K562 (cell line): ENCODE results near the gene ICAM1. TPM values are rescaled to one million over a fixed set of nuclear protein-coding genes. Genes with fewer than 3 reads are reported as not detected.
A peak's percentile ranks its signal among the peaks of the same experiment; 100 is the strongest.

ENCODE experiments used
- ASH1L ChIP-seq: fragments of 450-650 bp; IDR thresholded peaks from 2 replicates; pipeline ENCODE4 v1.6.1; 2018; ENCODE audit warnings: borderline replicate concordance, mild to moderate bottlenecking, low read depth; ENCODE audit not compliant: partially characterized antibody
- CBX1 ChIP-seq: sonication (generic); IDR thresholded peaks from 2 replicates; pipeline ENCODE4 v1.6.1; 2016; ENCODE audit warnings: antibody characterized with exemption, low read depth, mild to moderate bottlenecking
- GABPB2 ChIP-seq: fragments of 250-450 bp; sonication (Bioruptor Pico); conservative IDR thresholded peaks from 2 replicates; pipeline ENCODE4 v1.5.1; 2021; ENCODE audit warnings: mild to moderate bottlenecking
- KAT2B ChIP-seq: IDR thresholded peaks from one replicate; pipeline ENCODE4 v1.6.1; 2012; ENCODE audit warnings: low read depth, mild to moderate bottlenecking, control low read depth, inconsistent platforms, low read length, moderate library complexity
- MBD2 ChIP-seq: sonication (generic); IDR thresholded peaks from 2 replicates; pipeline ENCODE4 v1.6.1; 2016; ENCODE audit warnings: low read depth, borderline replicate concordance
- NR3C1 ChIP-seq: sonication (generic); formaldehyde crosslinking; IDR thresholded peaks from 2 replicates; pipeline ENCODE4 v1.8.1; 2022; ENCODE audit warnings: missing genetic modification reagents
- POU5F1 ChIP-seq: fragments of 150-350 bp; IDR thresholded peaks from 2 replicates; pipeline ENCODE4 v1.6.1; 2014; ENCODE audit warnings: borderline replicate concordance, low read length, low read depth, mild to moderate bottlenecking; ENCODE audit not compliant: partially characterized antibody
- PURB ChIP-seq: sonication (generic); formaldehyde crosslinking; IDR thresholded peaks from 2 replicates; pipeline ENCODE4 v1.9.0; 2021; ENCODE audit warnings: low read depth, mild to moderate bottlenecking, missing genetic modification reagents
- RNF2 ChIP-seq: sonication (generic); IDR thresholded peaks from 2 replicates; pipeline ENCODE4 v1.6.1; 2016
- ZFP30 ChIP-seq: fragments of 250-450 bp; sonication (Bioruptor Pico); IDR thresholded peaks from 2 replicates; pipeline ENCODE4 v1.8.0; 2022; ENCODE audit warnings: moderate library complexity, mild to moderate bottlenecking, inconsistent platforms, borderline replicate concordance
- ZNF76 ChIP-seq: fragments of 250-450 bp; sonication (Bioruptor Pico); IDR thresholded peaks from 2 replicates; pipeline ENCODE4 v1.4.0; 2020; ENCODE audit warnings: mild to moderate bottlenecking, moderate library complexity, borderline replicate concordance
- polyA plus RNA-seq, 8 experiments: library from polyadenylated mRNA; depleted of rRNA in 4 of 8; stranded (reverse) in 5 of 8; unstranded in 3 of 8; fragments of >200 nt; fragmentation: Nextera tagmentation in 2 of 8; fragmentation: Illumina TruSeq in 1 of 8; extraction: Ambion mirVana in 2 of 8; extraction: Trizol in 1 of 8; gene quantifications; 2 replicates each; pipeline versions ENCODE4 v1.2.1 to v1.2.3, GENCODE V29; 2011 to 2014; ENCODE audit warnings: inconsistent platforms in 1 of 8, missing spikeins in 1 of 8
- total RNA-seq, 7 experiments: library from RNA; depleted of rRNA in 6 of 7; stranded (reverse); fragments of >200 nt in 6 of 7; fragmentation: Illumina TruSeq in 2 of 7; extraction: Trizol in 2 of 7; gene quantifications; 2 replicates each; pipeline versions ENCODE4 v1.2.1 to v1.2.3, GENCODE V29; 2011 to 2021; ENCODE audit warnings: low replicate concordance in 1 of 7
- TF ChIP-seq, protein P1 (sequence below), 2 experiments: fragments of 450-650 bp; formaldehyde crosslinking in 1 of 2; IDR thresholded peaks; 2 replicates each; pipeline versions ENCODE4 v1.4.0 to v1.6.1; 2014 to 2020; ENCODE audit warnings: mild to moderate bottlenecking in 2 of 2, borderline replicate concordance in 1 of 2, low read depth in 1 of 2
- TF ChIP-seq, protein P2 (sequence below): sonication (generic); formaldehyde crosslinking; IDR thresholded peaks from 2 replicates; pipeline ENCODE4 v1.5.0; 2020; ENCODE audit warnings: missing genetic modification reagents
- TF ChIP-seq, protein P3 (sequence below): fragments of 250-450 bp; sonication (Bioruptor Pico); IDR thresholded peaks from 2 replicates; pipeline ENCODE4 v1.8.0; 2022; ENCODE audit warnings: inconsistent platforms, mild to moderate bottlenecking, moderate library complexity, borderline replicate concordance
- TF ChIP-seq, protein P4 (sequence below): fragments of 450-650 bp; IDR thresholded peaks from 2 replicates; pipeline ENCODE4 v1.6.1; 2017; ENCODE audit warnings: mild to moderate bottlenecking, moderate library complexity
- TF ChIP-seq, protein P5 (sequence below): fragments of 250-450 bp; sonication (Bioruptor Pico); IDR thresholded peaks from 2 replicates; pipeline ENCODE4 v1.8.0; 2022; ENCODE audit warnings: moderate library complexity, mild to moderate bottlenecking, inconsistent platforms

ICAM1 gene
- total and polyA plus RNA-seq, 9 of the 15 experiments (the other 6 are each of a cell fraction or from before 2014, with no cell fraction given) = 2.3 to 24.4 (median 13.4) TPM

DNA sequence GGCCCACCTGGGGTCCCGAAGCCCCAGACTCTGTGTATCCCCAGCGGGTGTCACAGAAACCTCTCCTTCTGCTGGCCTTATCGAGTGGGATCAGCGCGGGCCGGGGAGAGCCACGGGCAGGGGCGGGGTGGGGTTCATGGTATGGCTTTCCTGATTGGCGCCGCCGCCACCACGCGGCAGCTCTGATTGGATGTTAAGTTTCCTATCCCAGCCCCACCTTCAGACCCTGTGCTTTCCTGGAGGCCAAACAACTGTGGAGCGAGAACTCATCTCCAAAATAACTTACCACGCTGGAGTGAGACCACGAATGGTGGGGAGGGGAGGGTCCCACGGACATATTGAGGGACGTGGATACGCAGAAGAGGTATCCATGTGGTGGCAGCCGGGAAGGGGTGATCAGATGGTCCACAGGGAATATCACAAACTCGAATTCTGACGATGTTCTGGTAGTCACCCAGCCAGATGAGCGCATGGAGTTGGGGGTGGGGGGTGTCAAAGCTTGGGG lies 17.8 kb downstream of the ICAM1 start (continued):
- TF ChIP-seq, protein P1, sequence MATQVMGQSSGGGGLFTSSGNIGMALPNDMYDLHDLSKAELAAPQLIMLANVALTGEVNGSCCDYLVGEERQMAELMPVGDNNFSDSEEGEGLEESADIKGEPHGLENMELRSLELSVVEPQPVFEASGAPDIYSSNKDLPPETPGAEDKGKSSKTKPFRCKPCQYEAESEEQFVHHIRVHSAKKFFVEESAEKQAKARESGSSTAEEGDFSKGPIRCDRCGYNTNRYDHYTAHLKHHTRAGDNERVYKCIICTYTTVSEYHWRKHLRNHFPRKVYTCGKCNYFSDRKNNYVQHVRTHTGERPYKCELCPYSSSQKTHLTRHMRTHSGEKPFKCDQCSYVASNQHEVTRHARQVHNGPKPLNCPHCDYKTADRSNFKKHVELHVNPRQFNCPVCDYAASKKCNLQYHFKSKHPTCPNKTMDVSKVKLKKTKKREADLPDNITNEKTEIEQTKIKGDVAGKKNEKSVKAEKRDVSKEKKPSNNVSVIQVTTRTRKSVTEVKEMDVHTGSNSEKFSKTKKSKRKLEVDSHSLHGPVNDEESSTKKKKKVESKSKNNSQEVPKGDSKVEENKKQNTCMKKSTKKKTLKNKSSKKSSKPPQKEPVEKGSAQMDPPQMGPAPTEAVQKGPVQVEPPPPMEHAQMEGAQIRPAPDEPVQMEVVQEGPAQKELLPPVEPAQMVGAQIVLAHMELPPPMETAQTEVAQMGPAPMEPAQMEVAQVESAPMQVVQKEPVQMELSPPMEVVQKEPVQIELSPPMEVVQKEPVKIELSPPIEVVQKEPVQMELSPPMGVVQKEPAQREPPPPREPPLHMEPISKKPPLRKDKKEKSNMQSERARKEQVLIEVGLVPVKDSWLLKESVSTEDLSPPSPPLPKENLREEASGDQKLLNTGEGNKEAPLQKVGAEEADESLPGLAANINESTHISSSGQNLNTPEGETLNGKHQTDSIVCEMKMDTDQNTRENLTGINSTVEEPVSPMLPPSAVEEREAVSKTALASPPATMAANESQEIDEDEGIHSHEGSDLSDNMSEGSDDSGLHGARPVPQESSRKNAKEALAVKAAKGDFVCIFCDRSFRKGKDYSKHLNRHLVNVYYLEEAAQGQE (IDR thresholded peaks at IDR 0.05; ENCODE audit: borderline replicate concordance) = no peak
- TF ChIP-seq, protein P1 (CRISPR knock-in tag; IDR thresholded peaks at IDR 0.05; ENCODE audit: low read depth) = no peak
- TF ChIP-seq, protein P2, sequence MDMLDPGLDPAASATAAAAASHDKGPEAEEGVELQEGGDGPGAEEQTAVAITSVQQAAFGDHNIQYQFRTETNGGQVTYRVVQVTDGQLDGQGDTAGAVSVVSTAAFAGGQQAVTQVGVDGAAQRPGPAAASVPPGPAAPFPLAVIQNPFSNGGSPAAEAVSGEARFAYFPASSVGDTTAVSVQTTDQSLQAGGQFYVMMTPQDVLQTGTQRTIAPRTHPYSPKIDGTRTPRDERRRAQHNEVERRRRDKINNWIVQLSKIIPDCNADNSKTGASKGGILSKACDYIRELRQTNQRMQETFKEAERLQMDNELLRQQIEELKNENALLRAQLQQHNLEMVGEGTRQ (CRISPR knock-in tag) = 0 out of 2 replicates have a peak, but pooled peaks have one; percentile 4
- TF ChIP-seq ZFP30 (CRISPR knock-in tag) (no peak), POU5F1 (no peak), RNF2 (no peak; the same call in 1 of the 2 replicates), PURB (CRISPR knock-in tag) (no peak), ASH1L (peak; percentile 39), GABPB2 (no peak), NR3C1 (CRISPR knock-in tag) (no peak), MBD2 (peak; percentile 21; the same call in 1 of the 2 replicates), ZNF76 (no peak), KAT2B (no peak), CBX1 (no peak)
- TF ChIP-seq, protein P3, sequence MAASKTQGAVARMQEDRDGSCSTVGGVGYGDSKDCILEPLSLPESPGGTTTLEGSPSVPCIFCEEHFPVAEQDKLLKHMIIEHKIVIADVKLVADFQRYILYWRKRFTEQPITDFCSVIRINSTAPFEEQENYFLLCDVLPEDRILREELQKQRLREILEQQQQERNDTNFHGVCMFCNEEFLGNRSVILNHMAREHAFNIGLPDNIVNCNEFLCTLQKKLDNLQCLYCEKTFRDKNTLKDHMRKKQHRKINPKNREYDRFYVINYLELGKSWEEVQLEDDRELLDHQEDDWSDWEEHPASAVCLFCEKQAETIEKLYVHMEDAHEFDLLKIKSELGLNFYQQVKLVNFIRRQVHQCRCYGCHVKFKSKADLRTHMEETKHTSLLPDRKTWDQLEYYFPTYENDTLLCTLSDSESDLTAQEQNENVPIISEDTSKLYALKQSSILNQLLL (CRISPR knock-in tag) = no peak
- TF ChIP-seq, protein P4, sequence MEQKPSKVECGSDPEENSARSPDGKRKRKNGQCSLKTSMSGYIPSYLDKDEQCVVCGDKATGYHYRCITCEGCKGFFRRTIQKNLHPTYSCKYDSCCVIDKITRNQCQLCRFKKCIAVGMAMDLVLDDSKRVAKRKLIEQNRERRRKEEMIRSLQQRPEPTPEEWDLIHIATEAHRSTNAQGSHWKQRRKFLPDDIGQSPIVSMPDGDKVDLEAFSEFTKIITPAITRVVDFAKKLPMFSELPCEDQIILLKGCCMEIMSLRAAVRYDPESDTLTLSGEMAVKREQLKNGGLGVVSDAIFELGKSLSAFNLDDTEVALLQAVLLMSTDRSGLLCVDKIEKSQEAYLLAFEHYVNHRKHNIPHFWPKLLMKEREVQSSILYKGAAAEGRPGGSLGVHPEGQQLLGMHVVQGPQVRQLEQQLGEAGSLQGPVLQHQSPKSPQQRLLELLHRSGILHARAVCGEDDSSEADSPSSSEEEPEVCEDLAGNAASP = no peak
- TF ChIP-seq, protein P5, sequence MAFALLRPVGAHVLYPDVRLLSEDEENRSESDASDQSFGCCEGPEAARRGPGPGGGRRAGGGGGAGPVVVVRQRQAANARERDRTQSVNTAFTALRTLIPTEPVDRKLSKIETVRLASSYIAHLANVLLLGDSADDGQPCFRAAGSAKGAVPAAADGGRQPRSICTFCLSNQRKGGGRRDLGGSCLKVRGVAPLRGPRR (CRISPR knock-in tag) = no peak
